WTC11 (cell line): ENCODE data around the gene PHF11. TPM values are rescaled to one million over a fixed set of nuclear protein-coding genes. Genes with fewer than 3 reads are reported as not detected.

Experiments
- ATAC-seq: fragments of 200-7000 bp; cut with Tn5 transposase; 2 replicates; pipeline ENCODE4 v1.10.0; 2021; ENCODE audit warnings: mild to moderate bottlenecking, moderate library complexity
- CTCF ChIA-PET: fragments of 300-600 bp; sonication (Branson Sonifier 250); formaldehyde crosslinking; loops from one replicate; lab custom pipeline; 2021; ENCODE audit warnings: antibody characterized with exemption; lab: Charles Lee
- POLR2A ChIA-PET: fragments of 350-600 bp; sonication (Branson Sonifier 250); formaldehyde crosslinking; loops from one replicate; lab custom pipeline; 2021; ENCODE audit warnings: antibody characterized with exemption; lab: Charles Lee
- DNase-seq: peaks from one replicate; pipeline ENCODE4 v3.0.0; 2021; ENCODE audit warnings: low spot score
- H3K27ac Mint-ChIP-seq: 2 replicates; pipeline ENCODE4 v1.8.0; 2021; ENCODE audit warnings: mixed read lengths
- H3K27me3 Mint-ChIP-seq: 2 replicates; pipeline ENCODE4 v1.8.0; 2021; ENCODE audit warnings: low read depth, mild to moderate bottlenecking, moderate library complexity, mixed read lengths
- H3K36me3 Mint-ChIP-seq: 2 replicates; pipeline ENCODE4 v1.8.0; 2021; ENCODE audit warnings: mixed read lengths
- H3K4me1 Mint-ChIP-seq: 2 replicates; pipeline ENCODE4 v1.8.0; 2022; ENCODE audit warnings: mixed read lengths
- H3K4me3 Mint-ChIP-seq: 2 replicates; pipeline ENCODE4 v1.8.0; 2021; ENCODE audit warnings: mild to moderate bottlenecking, moderate library complexity, mixed read lengths
- H3K9me3 Mint-ChIP-seq: 2 replicates; pipeline ENCODE4 v1.8.0; 2021; ENCODE audit warnings: mixed read lengths
- CREB1 ChIP-seq: sonication (generic); formaldehyde crosslinking; IDR thresholded peaks from 2 replicates; pipeline ENCODE4 v1.8.0; 2023; ENCODE audit warnings: mild to moderate bottlenecking, missing genetic modification reagents
- ELF4 ChIP-seq: sonication (generic); formaldehyde crosslinking; IDR thresholded peaks from 2 replicates; pipeline ENCODE4 v1.8.1; 2022; ENCODE audit warnings: low read depth, mild to moderate bottlenecking, moderate library complexity, missing genetic modification reagents
- GRHL2 ChIP-seq: fragments of 250-450 bp; sonication (Bioruptor Pico); IDR thresholded peaks from 2 replicates; pipeline ENCODE4 v1.8.0; 2022; ENCODE audit warnings: mild to moderate bottlenecking, moderate library complexity; ENCODE audit not compliant: insufficient replicate concordance, severe bottlenecking
- JAZF1 ChIP-seq: fragments of 250-450 bp; sonication (Bioruptor Pico); IDR thresholded peaks from 2 replicates; pipeline ENCODE4 v1.9.0; 2021; ENCODE audit warnings: moderate library complexity, mild to moderate bottlenecking, inconsistent platforms
- MXD4 ChIP-seq: fragments of 250-450 bp; sonication (Bioruptor Pico); IDR thresholded peaks from 2 replicates; pipeline ENCODE4 v1.8.0; 2021; ENCODE audit warnings: mild to moderate bottlenecking, moderate library complexity, borderline replicate concordance
- NFE2L1 ChIP-seq: sonication (generic); formaldehyde crosslinking; IDR thresholded peaks from 2 replicates; pipeline ENCODE4 v1.8.1; 2023; ENCODE audit warnings: missing genetic modification reagents
- NFYB ChIP-seq: sonication (generic); formaldehyde crosslinking; conservative IDR thresholded peaks from 2 replicates; pipeline ENCODE4 v1.8.0; 2022; ENCODE audit warnings: low read depth, missing genetic modification reagents
- NR3C1 ChIP-seq: sonication (generic); formaldehyde crosslinking; conservative IDR thresholded peaks from 2 replicates; pipeline ENCODE4 v1.8.1; 2023; ENCODE audit warnings: low read depth, mild to moderate bottlenecking, missing genetic modification reagents
- SP1 ChIP-seq: sonication (generic); formaldehyde crosslinking; conservative IDR thresholded peaks from 2 replicates; pipeline ENCODE4 v1.8.1; 2022; ENCODE audit warnings: missing genetic modification reagents
- ZNF121 ChIP-seq: sonication (generic); formaldehyde crosslinking; IDR thresholded peaks from 2 replicates; pipeline ENCODE4 v1.8.0; 2023; ENCODE audit warnings: missing genetic modification reagents
- ZNF317 ChIP-seq: sonication (generic); formaldehyde crosslinking; IDR thresholded peaks from 2 replicates; pipeline ENCODE4 v1.8.1; 2023; ENCODE audit warnings: low read depth, mild to moderate bottlenecking, moderate library complexity, missing genetic modification reagents, borderline replicate concordance
- total RNA-seq: library from RNA; stranded (reverse); gene quantifications from 3 replicates; pipeline ENCODE4 v1.2.3, GENCODE V29; 2021
- TF ChIP-seq, protein P1 (sequence below): sonication (generic); formaldehyde crosslinking; IDR thresholded peaks from 2 replicates; pipeline ENCODE4 v1.8.1; 2023; ENCODE audit warnings: mild to moderate bottlenecking, missing genetic modification reagents, moderate library complexity
- TF ChIP-seq, protein P2 (sequence below): sonication (generic); formaldehyde crosslinking; IDR thresholded peaks from 2 replicates; pipeline ENCODE4 v1.8.1; 2023; ENCODE audit warnings: mild to moderate bottlenecking, missing genetic modification reagents
- TF ChIP-seq, protein P3 (sequence below): sonication (generic); formaldehyde crosslinking; IDR thresholded peaks from 2 replicates; pipeline ENCODE4 v1.8.1; 2023; ENCODE audit warnings: mild to moderate bottlenecking, missing genetic modification reagents, moderate library complexity
- TF ChIP-seq, protein P4 (sequence below): fragments of 250-450 bp; sonication (Bioruptor Pico); IDR thresholded peaks from 2 replicates; pipeline ENCODE4 v1.9.0; 2021; ENCODE audit warnings: mild to moderate bottlenecking, borderline replicate concordance
- TF ChIP-seq, protein P5 (sequence below): sonication (generic); formaldehyde crosslinking; IDR thresholded peaks from 2 replicates; pipeline ENCODE4 v1.8.0; 2022; ENCODE audit warnings: mild to moderate bottlenecking, missing genetic modification reagents
- TF ChIP-seq, protein P6 (sequence below): sonication (generic); formaldehyde crosslinking; conservative IDR thresholded peaks from 2 replicates; pipeline ENCODE4 v1.8.1; 2022; ENCODE audit warnings: mild to moderate bottlenecking, missing genetic modification reagents
- TF ChIP-seq, protein P7 (sequence below): sonication (generic); formaldehyde crosslinking; IDR thresholded peaks from 2 replicates; pipeline ENCODE4 v1.8.1; 2022; ENCODE audit warnings: low read depth, missing genetic modification reagents, borderline replicate concordance

The PHF11 gene
- total RNA-seq, 1 experiment from 2014 or later = 9.3 TPM

DNA sequence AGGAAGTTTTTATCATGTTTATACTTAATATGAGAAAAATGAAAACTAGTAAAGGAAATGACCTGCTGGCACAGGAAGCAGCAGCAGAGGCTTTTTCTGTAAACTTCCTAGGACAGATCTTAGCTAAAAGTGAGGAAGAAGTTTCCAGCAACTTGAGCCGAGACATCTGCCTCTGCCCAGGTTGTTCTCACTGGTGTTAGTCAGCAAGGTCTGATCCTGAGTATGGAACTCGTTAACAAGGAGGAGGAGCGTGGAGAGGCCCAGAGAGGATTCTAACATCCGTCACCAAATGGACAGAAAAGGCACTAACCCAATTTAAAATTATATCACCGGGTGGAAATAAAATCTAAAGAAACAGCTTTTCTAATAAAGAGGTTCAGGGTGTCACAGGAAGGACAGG, 43.6 kb downstream of the PHF11 start:
- DNase-seq = no peak
- no peaks in the 10 kb centered on the region for H3K27me3 Mint-ChIP-seq
- H3K36me3 Mint-ChIP-seq = peaks cover 26% of the 10 kb centered on the region
- no peak for TF ChIP-seq NFYB
- H3K27ac Mint-ChIP-seq = no peak overlapping the region
- no peak overlapping the region for H3K4me3 Mint-ChIP-seq
- ATAC-seq = no peak
- no peaks in the 10 kb centered on the region for H3K4me1 Mint-ChIP-seq
- ChIA-PET POLR2A (no interaction called here), CTCF (no interaction called here)
- H3K9me3 Mint-ChIP-seq = no peaks in the 10 kb centered on the region

DNA sequence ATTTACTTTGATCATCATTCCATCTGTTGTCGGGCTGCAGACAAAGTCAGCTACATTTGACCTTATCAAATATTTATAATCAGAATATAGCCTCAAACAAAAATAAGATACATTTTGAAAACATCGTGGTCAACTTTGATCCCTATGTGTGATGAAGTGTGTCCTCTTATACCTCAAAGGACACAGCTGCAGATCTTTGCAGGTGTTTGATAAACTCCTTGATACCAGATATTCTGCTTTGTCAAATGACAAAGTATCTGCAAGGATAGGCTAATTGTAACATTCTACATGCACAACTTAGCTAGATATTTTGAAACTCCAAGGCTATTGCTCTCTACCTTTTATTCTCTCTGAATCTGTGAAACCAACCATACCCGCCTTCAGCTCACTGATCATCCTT, 44.0 kb downstream of the PHF11 start:
- TF ChIP-seq JAZF1 (CRISPR knock-in tag) (no peak), SP1 (CRISPR knock-in tag) (no peak), CREB1 (CRISPR knock-in tag) (no peak), ELF4 (no peak), MXD4 (no peak)
- TF ChIP-seq, protein P1, sequence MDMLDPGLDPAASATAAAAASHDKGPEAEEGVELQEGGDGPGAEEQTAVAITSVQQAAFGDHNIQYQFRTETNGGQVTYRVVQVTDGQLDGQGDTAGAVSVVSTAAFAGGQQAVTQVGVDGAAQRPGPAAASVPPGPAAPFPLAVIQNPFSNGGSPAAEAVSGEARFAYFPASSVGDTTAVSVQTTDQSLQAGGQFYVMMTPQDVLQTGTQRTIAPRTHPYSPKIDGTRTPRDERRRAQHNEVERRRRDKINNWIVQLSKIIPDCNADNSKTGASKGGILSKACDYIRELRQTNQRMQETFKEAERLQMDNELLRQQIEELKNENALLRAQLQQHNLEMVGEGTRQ (CRISPR knock-in tag) = no peak
- TF ChIP-seq, protein P2, sequence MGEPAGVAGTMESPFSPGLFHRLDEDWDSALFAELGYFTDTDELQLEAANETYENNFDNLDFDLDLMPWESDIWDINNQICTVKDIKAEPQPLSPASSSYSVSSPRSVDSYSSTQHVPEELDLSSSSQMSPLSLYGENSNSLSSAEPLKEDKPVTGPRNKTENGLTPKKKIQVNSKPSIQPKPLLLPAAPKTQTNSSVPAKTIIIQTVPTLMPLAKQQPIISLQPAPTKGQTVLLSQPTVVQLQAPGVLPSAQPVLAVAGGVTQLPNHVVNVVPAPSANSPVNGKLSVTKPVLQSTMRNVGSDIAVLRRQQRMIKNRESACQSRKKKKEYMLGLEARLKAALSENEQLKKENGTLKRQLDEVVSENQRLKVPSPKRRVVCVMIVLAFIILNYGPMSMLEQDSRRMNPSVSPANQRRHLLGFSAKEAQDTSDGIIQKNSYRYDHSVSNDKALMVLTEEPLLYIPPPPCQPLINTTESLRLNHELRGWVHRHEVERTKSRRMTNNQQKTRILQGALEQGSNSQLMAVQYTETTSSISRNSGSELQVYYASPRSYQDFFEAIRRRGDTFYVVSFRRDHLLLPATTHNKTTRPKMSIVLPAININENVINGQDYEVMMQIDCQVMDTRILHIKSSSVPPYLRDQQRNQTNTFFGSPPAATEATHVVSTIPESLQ (CRISPR knock-in tag) = no peak
- Mint-ChIP-seq H3K4me1 (no peaks in the 10 kb centered on the region), H3K9me3 (no peaks in the 10 kb centered on the region), H3K4me3 (no peak overlapping the region), H3K27ac (no peak overlapping the region), H3K36me3 (peaks cover 29% of the 10 kb centered on the region), H3K27me3 (no peaks in the 10 kb centered on the region)
- DNase-seq (no peak), ATAC-seq (no peak)
- POLR2A ChIA-PET = no interaction called here
- CTCF ChIA-PET = no interaction called here

DNA sequence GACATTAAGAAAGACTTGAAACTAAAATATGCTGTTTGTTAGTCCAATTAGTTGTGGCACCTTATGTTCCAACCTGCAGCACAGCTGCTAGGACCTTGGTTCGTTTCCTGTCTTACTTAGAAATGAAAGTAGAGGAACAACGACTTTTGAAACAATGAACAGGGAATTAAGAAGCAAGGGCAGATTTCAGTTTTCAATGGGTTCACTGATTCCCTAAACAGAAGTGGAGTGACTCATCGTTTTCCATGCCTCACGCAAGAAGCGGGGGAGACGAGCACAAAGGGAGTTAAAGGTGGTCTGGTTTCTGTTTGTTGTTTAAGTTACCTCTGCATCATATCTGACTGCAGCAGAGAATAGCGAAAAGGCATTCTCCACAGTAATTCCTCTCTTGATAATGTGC, 44.8 kb downstream of the PHF11 start:
- peaks cover 29% of the 10 kb centered on the region for H3K36me3 Mint-ChIP-seq
- no peak for ATAC-seq
- no peaks in the 10 kb centered on the region for H3K4me1 Mint-ChIP-seq
- TF ChIP-seq, protein P3, sequence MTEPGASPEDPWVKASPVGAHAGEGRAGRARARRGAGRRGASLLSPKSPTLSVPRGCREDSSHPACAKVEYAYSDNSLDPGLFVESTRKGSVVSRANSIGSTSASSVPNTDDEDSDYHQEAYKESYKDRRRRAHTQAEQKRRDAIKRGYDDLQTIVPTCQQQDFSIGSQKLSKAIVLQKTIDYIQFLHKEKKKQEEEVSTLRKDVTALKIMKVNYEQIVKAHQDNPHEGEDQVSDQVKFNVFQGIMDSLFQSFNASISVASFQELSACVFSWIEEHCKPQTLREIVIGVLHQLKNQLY (CRISPR knock-in tag) = no peak
- TF ChIP-seq ZNF121 (CRISPR knock-in tag) (no peak), NR3C1 (CRISPR knock-in tag) (no peak), GRHL2 (CRISPR knock-in tag) (no peak), NFE2L1 (no peak), ZNF317 (CRISPR knock-in tag) (no peak)
- TF ChIP-seq, protein P4, sequence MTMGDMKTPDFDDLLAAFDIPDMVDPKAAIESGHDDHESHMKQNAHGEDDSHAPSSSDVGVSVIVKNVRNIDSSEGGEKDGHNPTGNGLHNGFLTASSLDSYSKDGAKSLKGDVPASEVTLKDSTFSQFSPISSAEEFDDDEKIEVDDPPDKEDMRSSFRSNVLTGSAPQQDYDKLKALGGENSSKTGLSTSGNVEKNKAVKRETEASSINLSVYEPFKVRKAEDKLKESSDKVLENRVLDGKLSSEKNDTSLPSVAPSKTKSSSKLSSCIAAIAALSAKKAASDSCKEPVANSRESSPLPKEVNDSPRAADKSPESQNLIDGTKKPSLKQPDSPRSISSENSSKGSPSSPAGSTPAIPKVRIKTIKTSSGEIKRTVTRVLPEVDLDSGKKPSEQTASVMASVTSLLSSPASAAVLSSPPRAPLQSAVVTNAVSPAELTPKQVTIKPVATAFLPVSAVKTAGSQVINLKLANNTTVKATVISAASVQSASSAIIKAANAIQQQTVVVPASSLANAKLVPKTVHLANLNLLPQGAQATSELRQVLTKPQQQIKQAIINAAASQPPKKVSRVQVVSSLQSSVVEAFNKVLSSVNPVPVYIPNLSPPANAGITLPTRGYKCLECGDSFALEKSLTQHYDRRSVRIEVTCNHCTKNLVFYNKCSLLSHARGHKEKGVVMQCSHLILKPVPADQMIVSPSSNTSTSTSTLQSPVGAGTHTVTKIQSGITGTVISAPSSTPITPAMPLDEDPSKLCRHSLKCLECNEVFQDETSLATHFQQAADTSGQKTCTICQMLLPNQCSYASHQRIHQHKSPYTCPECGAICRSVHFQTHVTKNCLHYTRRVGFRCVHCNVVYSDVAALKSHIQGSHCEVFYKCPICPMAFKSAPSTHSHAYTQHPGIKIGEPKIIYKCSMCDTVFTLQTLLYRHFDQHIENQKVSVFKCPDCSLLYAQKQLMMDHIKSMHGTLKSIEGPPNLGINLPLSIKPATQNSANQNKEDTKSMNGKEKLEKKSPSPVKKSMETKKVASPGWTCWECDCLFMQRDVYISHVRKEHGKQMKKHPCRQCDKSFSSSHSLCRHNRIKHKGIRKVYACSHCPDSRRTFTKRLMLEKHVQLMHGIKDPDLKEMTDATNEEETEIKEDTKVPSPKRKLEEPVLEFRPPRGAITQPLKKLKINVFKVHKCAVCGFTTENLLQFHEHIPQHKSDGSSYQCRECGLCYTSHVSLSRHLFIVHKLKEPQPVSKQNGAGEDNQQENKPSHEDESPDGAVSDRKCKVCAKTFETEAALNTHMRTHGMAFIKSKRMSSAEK (CRISPR knock-in tag) = no peak
- TF ChIP-seq, protein P5, sequence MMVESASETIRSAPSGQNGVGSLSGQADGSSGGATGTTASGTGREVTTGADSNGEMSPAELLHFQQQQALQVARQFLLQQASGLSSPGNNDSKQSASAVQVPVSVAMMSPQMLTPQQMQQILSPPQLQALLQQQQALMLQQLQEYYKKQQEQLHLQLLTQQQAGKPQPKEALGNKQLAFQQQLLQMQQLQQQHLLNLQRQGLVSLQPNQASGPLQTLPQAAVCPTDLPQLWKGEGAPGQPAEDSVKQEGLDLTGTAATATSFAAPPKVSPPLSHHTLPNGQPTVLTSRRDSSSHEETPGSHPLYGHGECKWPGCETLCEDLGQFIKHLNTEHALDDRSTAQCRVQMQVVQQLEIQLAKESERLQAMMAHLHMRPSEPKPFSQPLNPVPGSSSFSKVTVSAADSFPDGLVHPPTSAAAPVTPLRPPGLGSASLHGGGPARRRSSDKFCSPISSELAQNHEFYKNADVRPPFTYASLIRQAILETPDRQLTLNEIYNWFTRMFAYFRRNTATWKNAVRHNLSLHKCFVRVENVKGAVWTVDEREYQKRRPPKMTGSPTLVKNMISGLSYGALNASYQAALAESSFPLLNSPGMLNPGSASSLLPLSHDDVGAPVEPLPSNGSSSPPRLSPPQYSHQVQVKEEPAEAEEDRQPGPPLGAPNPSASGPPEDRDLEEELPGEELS = no peak
- TF ChIP-seq, protein P6, sequence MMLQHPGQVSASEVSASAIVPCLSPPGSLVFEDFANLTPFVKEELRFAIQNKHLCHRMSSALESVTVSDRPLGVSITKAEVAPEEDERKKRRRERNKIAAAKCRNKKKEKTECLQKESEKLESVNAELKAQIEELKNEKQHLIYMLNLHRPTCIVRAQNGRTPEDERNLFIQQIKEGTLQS (CRISPR knock-in tag) = no peak
- TF ChIP-seq, protein P7, sequence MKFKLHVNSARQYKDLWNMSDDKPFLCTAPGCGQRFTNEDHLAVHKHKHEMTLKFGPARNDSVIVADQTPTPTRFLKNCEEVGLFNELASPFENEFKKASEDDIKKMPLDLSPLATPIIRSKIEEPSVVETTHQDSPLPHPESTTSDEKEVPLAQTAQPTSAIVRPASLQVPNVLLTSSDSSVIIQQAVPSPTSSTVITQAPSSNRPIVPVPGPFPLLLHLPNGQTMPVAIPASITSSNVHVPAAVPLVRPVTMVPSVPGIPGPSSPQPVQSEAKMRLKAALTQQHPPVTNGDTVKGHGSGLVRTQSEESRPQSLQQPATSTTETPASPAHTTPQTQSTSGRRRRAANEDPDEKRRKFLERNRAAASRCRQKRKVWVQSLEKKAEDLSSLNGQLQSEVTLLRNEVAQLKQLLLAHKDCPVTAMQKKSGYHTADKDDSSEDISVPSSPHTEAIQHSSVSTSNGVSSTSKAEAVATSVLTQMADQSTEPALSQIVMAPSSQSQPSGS = no peak
- no peak for DNase-seq
- POLR2A ChIA-PET = no interaction called here
- H3K27me3 Mint-ChIP-seq = no peaks in the 10 kb centered on the region
- peak overlapping the region; percentile 80; the same call in 1 of the 2 replicates for H3K27ac Mint-ChIP-seq
- H3K9me3 Mint-ChIP-seq = no peaks in the 10 kb centered on the region
- CTCF ChIA-PET = no interaction called here
- H3K4me3 Mint-ChIP-seq = no peak overlapping the region
